Thymus (tissue), 11 donors: ENCODE data around the gene NR5A2. TPM values are rescaled to one million over a fixed set of nuclear protein-coding genes. Genes with fewer than 3 reads are reported as not detected.

Source experiments
- DNase-seq, 9 donors: peaks; one replicate each; pipeline ENCODE4 v3.0.0-alpha.2; 2013; ENCODE audit warnings: low spot score in 9 of 9, low read depth in 6 of 9, missing footprints in 1 of 9
- H3K27ac ChIP-seq, 2 donors: one replicate each; pipeline ENCODE4 v1.5.1; 2013; ENCODE audit warnings: control low read depth in 1 of 2, low read depth in 1 of 2, low read length in 1 of 2, mild to moderate bottlenecking in 1 of 2, moderate library complexity in 1 of 2
- H3K27me3 ChIP-seq, 2 donors: one replicate each; pipeline ENCODE4 v1.5.1; 2013; ENCODE audit warnings: low read length in 1 of 2; ENCODE audit not compliant: control insufficient read depth in 2 of 2, insufficient read depth in 1 of 2
- H3K36me3 ChIP-seq, 2 donors: one replicate each; pipeline ENCODE4 v1.5.1; 2013; ENCODE audit warnings: low read length in 1 of 2, mild to moderate bottlenecking in 1 of 2, moderate library complexity in 1 of 2; ENCODE audit not compliant: control insufficient read depth in 2 of 2, insufficient read depth in 2 of 2
- H3K4me1 ChIP-seq, 2 donors: one replicate each; pipeline ENCODE4 v1.5.1; 2013; ENCODE audit warnings: low read length in 2 of 2; ENCODE audit not compliant: control insufficient read depth in 2 of 2, insufficient read depth in 2 of 2
- H3K4me3 ChIP-seq, 2 donors: one replicate each; pipeline ENCODE4 v1.5.1; 2013; ENCODE audit warnings: low read length in 2 of 2, control low read depth in 1 of 2, mild to moderate bottlenecking in 1 of 2
- H3K9me3 ChIP-seq, 2 donors: one replicate each; pipeline ENCODE4 v1.5.1; 2013; ENCODE audit warnings: low read length in 1 of 2, mild to moderate bottlenecking in 1 of 2; ENCODE audit not compliant: control insufficient read depth in 2 of 2, insufficient read depth in 1 of 2
- WGBS: extraction: QIAGEN DNeasy Blood & Tissue Kit; methylation state at CpG from one replicate; pipeline ENCODE4 v1.1.7; 2013; 5-methylcytosine and 5-hydroxymethylcytosine counted together
- polyA plus RNA-seq: library from polyadenylated mRNA; stranded (reverse); fragments of 200-250 nt; gene quantifications from one replicate; pipeline ENCODE4 v1.2.3, GENCODE V29; 2013
- total RNA-seq: library from RNA; stranded (reverse); fragments of 120-200 nt; gene quantifications from one replicate; pipeline ENCODE4 v1.2.4, GENCODE V29; 2013
- donor health status: healthy.

NR5A2 gene
- total and polyA plus RNA-seq, 2 donors, result 0.76 to 0.94 TPM

DNA sequence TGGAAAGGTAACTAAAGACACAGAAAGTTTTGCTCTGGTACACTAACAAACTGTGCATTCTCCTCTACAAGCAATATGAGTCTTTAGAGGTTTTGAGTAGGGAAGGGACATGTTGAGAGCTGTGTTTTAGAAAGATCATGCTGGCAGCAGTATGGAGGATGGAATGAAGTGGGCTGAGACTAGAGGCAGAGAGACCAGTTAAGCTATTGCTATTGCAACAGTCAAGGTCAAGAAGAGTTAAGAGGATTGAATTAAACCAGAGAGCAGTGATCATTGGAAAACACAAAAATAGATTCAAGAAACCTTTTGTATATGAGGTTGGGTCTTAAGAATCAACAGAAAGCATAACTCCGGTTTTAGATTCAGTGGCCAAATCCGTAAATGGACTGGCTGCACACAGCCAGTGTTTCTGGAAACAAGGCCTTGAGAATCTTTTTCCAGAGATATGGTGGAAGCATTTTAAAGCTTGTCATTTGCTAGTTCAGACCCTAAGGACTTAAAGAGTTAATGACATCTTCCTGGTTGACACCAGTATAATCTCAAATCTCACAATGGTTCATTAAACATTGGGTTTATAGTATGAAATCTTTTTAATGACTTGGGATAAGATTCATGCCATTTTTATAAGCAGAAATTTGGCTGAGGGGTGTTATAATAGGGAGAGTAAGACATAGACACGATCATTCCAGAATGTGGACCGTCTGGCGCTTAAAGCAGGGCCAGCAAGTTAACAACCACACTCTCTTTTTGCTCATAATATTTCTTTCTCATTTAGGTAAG, 177.9 kb downstream of the NR5A2 start:
- no peaks in the 10 kb centered on the region for H3K27me3 ChIP-seq
- H3K4me3 ChIP-seq, result no peak overlapping the region
- 58% methylated on average over 5 of the region's 5 CpGs for WGBS
- DNase-seq, result no peak
- no peak overlapping the region for H3K27ac ChIP-seq
- no peaks in the 10 kb centered on the region for H3K9me3 ChIP-seq
- no peaks in the 10 kb centered on the region for H3K36me3 ChIP-seq
- no peaks in the 10 kb centered on the region for H3K4me1 ChIP-seq

DNA sequence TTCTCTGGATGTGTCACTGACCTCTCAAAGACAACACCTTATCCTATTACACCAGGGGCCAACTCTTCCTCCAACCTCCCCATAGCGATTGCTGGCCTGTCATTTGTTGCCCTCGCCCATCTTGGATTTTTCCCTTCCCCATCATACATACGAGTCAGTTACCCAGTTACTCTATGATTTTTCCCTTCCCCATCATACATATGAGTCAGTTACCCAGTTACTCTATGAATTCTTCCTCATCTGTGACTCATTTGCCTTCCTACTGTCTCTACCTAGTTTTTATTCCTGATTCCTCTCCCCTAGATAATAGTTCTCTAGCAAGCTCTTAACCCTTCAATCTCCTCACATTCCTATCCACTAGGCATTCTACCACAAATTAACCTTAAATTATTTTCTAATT, 178.8 kb downstream of the NR5A2 start:
- no peak overlapping the region for H3K27ac ChIP-seq
- H3K9me3 ChIP-seq, result no peaks in the 10 kb centered on the region
- H3K4me3 ChIP-seq, result no peak overlapping the region
- H3K36me3 ChIP-seq, result no peaks in the 10 kb centered on the region
- no peaks in the 10 kb centered on the region for H3K4me1 ChIP-seq
- WGBS, result 97% methylated on average over 3 of the region's 3 CpGs
- no peaks in the 10 kb centered on the region for H3K27me3 ChIP-seq
- no peak for DNase-seq

DNA sequence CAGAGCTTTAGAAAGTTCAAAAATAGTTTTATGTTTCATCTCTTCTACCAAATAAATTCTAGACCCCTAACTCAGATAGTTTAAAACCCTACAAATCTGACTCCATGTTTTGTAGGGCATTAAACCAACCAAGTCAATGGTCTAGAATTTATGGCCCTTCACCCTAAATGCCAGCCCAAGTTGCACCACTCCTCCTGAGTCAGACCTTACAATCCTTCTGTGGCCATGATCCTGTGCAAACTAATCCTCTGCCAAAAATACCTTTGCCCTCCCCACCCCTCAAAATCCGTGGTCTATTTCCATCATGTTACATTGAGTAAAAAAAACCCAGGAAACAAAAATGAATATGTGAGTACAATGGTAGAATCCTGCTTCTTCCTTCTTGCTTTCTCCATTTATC, 179.3 kb downstream of the NR5A2 start:
- Histone ChIP-seq H3K4me3 (no peak overlapping the region), H3K27ac (no peak overlapping the region), H3K36me3 (no peaks in the 10 kb centered on the region), H3K27me3 (no peaks in the 10 kb centered on the region), H3K9me3 (no peaks in the 10 kb centered on the region), H3K4me1 (no peaks in the 10 kb centered on the region)
- 87% methylated on average over 1 of the region's 1 CpG for WGBS
- DNase-seq, result no peak

DNA sequence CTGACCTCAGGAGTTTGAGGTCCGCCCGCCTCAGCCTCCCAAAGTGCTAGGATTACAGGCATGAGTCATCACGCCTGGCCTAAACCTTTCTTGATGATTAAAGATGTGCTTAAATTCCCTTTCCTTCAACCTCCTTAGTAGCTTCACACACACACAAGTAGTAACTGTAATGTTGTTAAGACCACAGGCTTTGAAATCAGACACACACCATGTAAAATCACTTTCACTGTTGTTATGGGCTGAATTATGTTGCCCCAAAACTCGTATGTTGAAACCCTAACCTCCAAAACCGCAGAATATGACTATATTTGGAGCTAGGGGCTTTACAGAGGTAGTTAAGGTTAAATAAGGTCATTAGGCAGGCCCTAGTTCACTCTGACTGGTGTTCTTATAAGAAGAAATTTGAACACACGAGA, 180.2 kb downstream of the NR5A2 start:
- no peak for DNase-seq
- H3K27me3 ChIP-seq, result no peaks in the 10 kb centered on the region
- H3K36me3 ChIP-seq, result no peaks in the 10 kb centered on the region
- 74% methylated on average over 6 of the region's 6 CpGs for WGBS
- H3K27ac ChIP-seq, result no peak overlapping the region
- no peaks in the 10 kb centered on the region for H3K4me1 ChIP-seq
- H3K9me3 ChIP-seq, result no peaks in the 10 kb centered on the region
- no peak overlapping the region for H3K4me3 ChIP-seq

DNA sequence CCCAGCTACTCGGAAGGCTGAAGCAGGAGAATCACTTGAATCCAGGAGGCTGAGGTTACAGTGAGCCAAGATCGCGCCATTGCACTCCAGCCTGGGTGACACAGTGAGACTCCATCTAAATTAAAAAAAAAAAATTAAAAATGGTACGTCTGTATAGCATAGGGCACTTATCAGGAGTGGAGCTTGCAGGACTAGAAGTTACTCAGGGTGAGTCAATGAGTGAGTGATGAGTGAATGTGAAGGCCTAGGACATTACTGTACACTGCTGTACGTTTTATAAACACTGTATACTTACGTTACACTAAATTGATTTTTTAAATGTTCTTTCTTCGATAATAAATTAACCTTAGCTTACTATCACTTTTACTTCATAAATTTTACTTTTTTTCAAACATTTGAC, 183.6 kb downstream of the NR5A2 start:
- no peaks in the 10 kb centered on the region for H3K9me3 ChIP-seq
- H3K27me3 ChIP-seq, result no peaks in the 10 kb centered on the region
- H3K36me3 ChIP-seq, result no peaks in the 10 kb centered on the region
- no peak overlapping the region for H3K27ac ChIP-seq
- 83% methylated on average over 7 of the region's 7 CpGs for WGBS
- no peak overlapping the region for H3K4me3 ChIP-seq
- H3K4me1 ChIP-seq, result no peaks in the 10 kb centered on the region
- DNase-seq, result no peak

DNA sequence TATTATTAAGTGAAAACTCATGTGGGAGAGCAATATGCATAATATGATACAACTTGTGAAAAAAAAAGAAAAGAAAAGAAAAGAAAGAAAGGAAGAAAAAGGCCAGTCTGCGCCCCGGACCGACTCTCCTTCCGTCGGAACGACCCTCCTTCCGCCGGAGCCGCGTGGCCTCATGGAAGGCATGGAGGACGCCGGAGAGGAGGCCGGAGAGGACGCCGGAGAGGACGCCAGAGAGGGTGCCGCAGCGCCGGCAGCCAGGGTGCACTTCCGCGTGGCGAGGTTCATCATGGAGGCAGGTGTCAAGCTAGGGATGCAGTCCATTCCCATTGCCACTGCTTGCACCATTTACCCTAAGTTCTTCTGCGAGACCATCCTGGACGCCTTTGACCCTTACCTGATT, 185.9 kb downstream of the NR5A2 start:
- Histone ChIP-seq H3K27ac (no peak overlapping the region), H3K9me3 (no peaks in the 10 kb centered on the region), H3K36me3 (no peaks in the 10 kb centered on the region), H3K27me3 (no peaks in the 10 kb centered on the region), H3K4me3 (no peak overlapping the region), H3K4me1 (no peaks in the 10 kb centered on the region)
- DNase-seq, result no peak
- 93% methylated on average over 24 of the region's 24 CpGs for WGBS

DNA sequence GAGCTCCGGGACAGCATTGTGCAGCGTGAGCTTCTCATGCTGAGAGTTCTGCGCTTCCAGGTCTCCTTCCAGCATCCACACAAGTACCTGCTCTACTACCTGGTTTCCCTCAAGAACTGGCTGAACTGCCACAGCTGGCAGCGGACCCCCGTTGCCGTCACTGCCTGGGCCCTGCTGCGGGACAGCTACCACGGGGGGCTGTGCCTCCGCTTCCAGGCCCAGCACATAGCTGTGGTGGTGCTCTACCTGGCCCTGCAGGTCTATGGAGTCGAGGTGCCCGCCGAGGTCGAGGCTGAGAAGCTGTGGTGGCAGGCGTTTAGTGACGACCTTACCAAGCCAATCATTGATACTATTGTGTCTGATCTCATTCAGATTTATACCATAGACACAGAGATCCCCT, 186.4 kb downstream of the NR5A2 start:
- Histone ChIP-seq H3K9me3 (no peaks in the 10 kb centered on the region), H3K4me3 (no peak overlapping the region), H3K4me1 (no peaks in the 10 kb centered on the region), H3K36me3 (no peaks in the 10 kb centered on the region), H3K27me3 (no peaks in the 10 kb centered on the region), H3K27ac (no peak overlapping the region)
- DNase-seq, result no peak
- WGBS, result 96% methylated on average over 15 of the region's 15 CpGs

DNA sequence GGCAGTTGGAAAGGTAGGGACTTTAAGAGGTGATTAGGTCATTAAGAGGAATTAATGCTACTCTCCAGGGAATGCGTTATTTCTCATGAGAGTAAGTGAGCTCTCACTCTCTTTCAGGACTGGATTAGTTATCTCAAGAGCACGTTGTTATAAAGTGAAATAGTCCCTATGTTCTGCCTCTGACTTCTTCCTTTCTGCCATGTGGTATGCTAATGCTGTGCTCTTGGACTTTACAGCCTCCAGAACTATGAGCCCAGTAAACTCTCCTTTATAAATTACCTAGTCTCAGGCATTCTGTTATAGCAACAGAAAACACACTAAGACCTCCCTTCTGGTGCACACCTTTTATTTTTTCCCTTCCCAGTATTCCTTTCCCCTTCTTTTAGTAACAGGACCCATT, 187.8 kb downstream of the NR5A2 start:
- 93% methylated on average over 2 of the region's 2 CpGs for WGBS
- Histone ChIP-seq H3K27ac (no peak overlapping the region), H3K9me3 (no peaks in the 10 kb centered on the region), H3K4me1 (no peaks in the 10 kb centered on the region), H3K4me3 (no peak overlapping the region), H3K27me3 (no peaks in the 10 kb centered on the region), H3K36me3 (no peaks in the 10 kb centered on the region)
- DNase-seq, result no peak

DNA sequence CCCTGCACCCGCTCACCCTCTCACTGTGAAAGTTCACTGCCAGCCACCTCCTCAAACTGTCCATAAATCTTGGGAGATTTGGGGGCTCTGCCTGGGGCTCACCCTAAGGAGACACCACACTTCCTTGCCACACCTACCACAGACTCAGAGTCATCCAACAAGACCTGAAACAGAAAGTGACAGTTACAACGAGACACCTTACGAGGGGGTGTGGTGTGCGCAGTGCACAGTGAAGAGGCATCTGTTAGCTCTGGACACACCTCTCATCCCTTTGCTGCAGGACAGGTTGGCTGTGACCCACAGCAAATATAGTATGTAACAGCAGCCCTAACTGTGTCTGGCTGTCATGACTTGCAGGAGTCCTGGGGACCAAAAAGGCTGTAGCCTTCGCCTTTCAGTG, 190.2 kb downstream of the NR5A2 start:
- Histone ChIP-seq H3K4me1 (no peaks in the 10 kb centered on the region), H3K27me3 (no peaks in the 10 kb centered on the region), H3K4me3 (no peak overlapping the region), H3K9me3 (no peaks in the 10 kb centered on the region), H3K27ac (no peak overlapping the region), H3K36me3 (no peaks in the 10 kb centered on the region)
- no peak for DNase-seq
- WGBS, result 82% methylated on average over 5 of the region's 5 CpGs
